Adipocyte (in vitro differentiated cells): ENCODE data around the gene AGXT2.

ENCODE experiments used
- DNase-seq: peaks from one replicate; pipeline ENCODE4 v3.0.0-alpha.2; 2015; ENCODE audit warnings: low read depth
- H3K27me3 ChIP-seq: replicated peaks from 2 replicates; pipeline ENCODE4 v1.7.0; 2013; ENCODE audit warnings: mild to moderate bottlenecking, low read length, moderate library complexity; ENCODE audit not compliant: control insufficient read depth, insufficient read depth
- H3K36me3 ChIP-seq: 2 replicates; pipeline ENCODE4 v1.7.0; 2013; ENCODE audit warnings: low read length, mild to moderate bottlenecking, moderate library complexity; ENCODE audit not compliant: control insufficient read depth, insufficient read depth, severe bottlenecking
- H3K4me1 ChIP-seq: 2 replicates; pipeline ENCODE4 v1.7.0; 2013; ENCODE audit warnings: mild to moderate bottlenecking, low read length, moderate library complexity; ENCODE audit not compliant: control insufficient read depth, insufficient read depth
- H3K4me3 ChIP-seq: 2 replicates; pipeline ENCODE4 v1.7.0; 2013; ENCODE audit warnings: mild to moderate bottlenecking, low read length, moderate library complexity
- H3K9ac ChIP-seq: 2 replicates; pipeline ENCODE4 v1.7.0; 2013; ENCODE audit warnings: mild to moderate bottlenecking, low read length, moderate library complexity
- H3K9me3 ChIP-seq: 2 replicates; pipeline ENCODE4 v1.7.0; 2013; ENCODE audit warnings: mild to moderate bottlenecking, low read length, moderate library complexity; ENCODE audit not compliant: control insufficient read depth

Gene AGXT2

GRCh38 chr5:35031276-35031675 lies 16.5 kb downstream of the AGXT2 start:
- Histone ChIP-seq H3K36me3 (no peaks in the 10 kb centered on the region), H3K9ac (no peak overlapping the region), H3K27me3 (no peaks in the 10 kb centered on the region), H3K4me3 (no peak overlapping the region), H3K4me1 (peaks cover 12% of the 10 kb centered on the region), H3K9me3 (no peaks in the 10 kb centered on the region)
- no peak for DNase-seq

GRCh38 chr5:35030426-35031100 lies 17.2 kb downstream of the AGXT2 start:
- Histone ChIP-seq H3K27me3 (no peaks in the 10 kb centered on the region), H3K4me1 (peaks cover 12% of the 10 kb centered on the region), H3K9ac (no peak overlapping the region), H3K36me3 (no peaks in the 10 kb centered on the region), H3K9me3 (no peaks in the 10 kb centered on the region), H3K4me3 (no peak overlapping the region)
- DNase-seq = no peak

- no peaks in the 10 kb centered on the region for H3K36me3 ChIP-seq
- H3K4me1 ChIP-seq = peaks cover 12% of the 10 kb centered on the region
- no peak overlapping the region for H3K9ac ChIP-seq
- no peaks in the 10 kb centered on the region for H3K9me3 ChIP-seq
- no peak overlapping the region for H3K4me3 ChIP-seq
- no peak for DNase-seq
- H3K27me3 ChIP-seq = no peaks in the 10 kb centered on the region
These were observed 18.4 kb downstream of the AGXT2 start for GRCh38 chr5:35029333-35029732.

GRCh38 chr5:35026941-35027340 lies 20.8 kb downstream of the AGXT2 start:
- Histone ChIP-seq H3K4me1 (peaks cover 12% of the 10 kb centered on the region), H3K36me3 (no peaks in the 10 kb centered on the region), H3K4me3 (no peak overlapping the region), H3K9ac (no peak overlapping the region), H3K9me3 (no peaks in the 10 kb centered on the region), H3K27me3 (no peaks in the 10 kb centered on the region)
- no peak for DNase-seq

GRCh38 chr5:35026280-35026840 lies 21.4 kb downstream of the AGXT2 start:
- H3K27me3 ChIP-seq = no peaks in the 10 kb centered on the region
- H3K4me3 ChIP-seq = no peak overlapping the region

GRCh38 chr5:35024911-35025510 lies 22.7 kb downstream of the AGXT2 start:
- Histone ChIP-seq H3K9ac (no peak overlapping the region), H3K27me3 (no peaks in the 10 kb centered on the region), H3K4me3 (no peak overlapping the region), H3K4me1 (peaks cover 12% of the 10 kb centered on the region), H3K9me3 (no peaks in the 10 kb centered on the region), H3K36me3 (no peaks in the 10 kb centered on the region)
- no peak for DNase-seq

More at GRCh38 chr5:35026280-35026840, 21.4 kb downstream of the AGXT2 start:
- Histone ChIP-seq H3K4me1 (peaks cover 12% of the 10 kb centered on the region), H3K9me3 (no peaks in the 10 kb centered on the region), H3K9ac (no peak overlapping the region), H3K36me3 (no peaks in the 10 kb centered on the region)
- DNase-seq = no peak

- no peaks in the 10 kb centered on the region for H3K9me3 ChIP-seq
- H3K36me3 ChIP-seq = no peaks in the 10 kb centered on the region
These were observed 24.2 kb downstream of the AGXT2 start for GRCh38 chr5:35023391-35024178.

GRCh38 chr5:35016174-35017051 lies 31.3 kb downstream of the AGXT2 start:
- H3K27me3 ChIP-seq = no peaks in the 10 kb centered on the region
- H3K36me3 ChIP-seq = no peaks in the 10 kb centered on the region
- no peaks in the 10 kb centered on the region for H3K4me1 ChIP-seq
- H3K9ac ChIP-seq = no peak overlapping the region
- DNase-seq = no peak
- no peak overlapping the region for H3K4me3 ChIP-seq
- no peaks in the 10 kb centered on the region for H3K9me3 ChIP-seq

More at GRCh38 chr5:35023391-35024178, 24.2 kb downstream of the AGXT2 start:
- DNase-seq = no peak
- no peaks in the 10 kb centered on the region for H3K27me3 ChIP-seq
- H3K4me1 ChIP-seq = peaks cover 7% of the 10 kb centered on the region
- H3K9ac ChIP-seq = no peak overlapping the region
- H3K4me3 ChIP-seq = no peak overlapping the region

- no peaks in the 10 kb centered on the region for H3K36me3 ChIP-seq
- no peak for DNase-seq
- no peak overlapping the region for H3K9ac ChIP-seq
- no peak overlapping the region for H3K4me3 ChIP-seq
- H3K27me3 ChIP-seq = no peaks in the 10 kb centered on the region
- no peaks in the 10 kb centered on the region for H3K9me3 ChIP-seq
- no peaks in the 10 kb centered on the region for H3K4me1 ChIP-seq
These were observed 32.7 kb downstream of the AGXT2 start for GRCh38 chr5:35015063-35015462.

GRCh38 chr5:35012796-35013195 lies 35.0 kb downstream of the AGXT2 start:
- H3K9ac ChIP-seq = no peak overlapping the region
- DNase-seq = no peak
- H3K36me3 ChIP-seq = no peaks in the 10 kb centered on the region
- H3K4me1 ChIP-seq = peaks cover 4% of the 10 kb centered on the region
- H3K27me3 ChIP-seq = no peaks in the 10 kb centered on the region
- no peak overlapping the region for H3K4me3 ChIP-seq
- H3K9me3 ChIP-seq = no peaks in the 10 kb centered on the region
